Stimulated activated CD8-positive, alpha-beta memory T cell treated with anti-CD3 and anti-CD28 coated beads, Interleukin-2, amount 100 ng/mL, for 48 hours (primary cell): ENCODE data around the gene TNIP3.
"Not testable (repeated sequence)": the region's sequence is repeated elsewhere in the genome, so short reads cannot be mapped to it uniquely, and the experiment has no call there.

ENCODE experiments used
- DNase-seq, 2 donors: peaks; one replicate each; pipeline ENCODE4 v3.0.0-alpha.2; 2020; ENCODE audit warnings: low read depth in 2 of 2

The TNIP3 gene

DNA sequence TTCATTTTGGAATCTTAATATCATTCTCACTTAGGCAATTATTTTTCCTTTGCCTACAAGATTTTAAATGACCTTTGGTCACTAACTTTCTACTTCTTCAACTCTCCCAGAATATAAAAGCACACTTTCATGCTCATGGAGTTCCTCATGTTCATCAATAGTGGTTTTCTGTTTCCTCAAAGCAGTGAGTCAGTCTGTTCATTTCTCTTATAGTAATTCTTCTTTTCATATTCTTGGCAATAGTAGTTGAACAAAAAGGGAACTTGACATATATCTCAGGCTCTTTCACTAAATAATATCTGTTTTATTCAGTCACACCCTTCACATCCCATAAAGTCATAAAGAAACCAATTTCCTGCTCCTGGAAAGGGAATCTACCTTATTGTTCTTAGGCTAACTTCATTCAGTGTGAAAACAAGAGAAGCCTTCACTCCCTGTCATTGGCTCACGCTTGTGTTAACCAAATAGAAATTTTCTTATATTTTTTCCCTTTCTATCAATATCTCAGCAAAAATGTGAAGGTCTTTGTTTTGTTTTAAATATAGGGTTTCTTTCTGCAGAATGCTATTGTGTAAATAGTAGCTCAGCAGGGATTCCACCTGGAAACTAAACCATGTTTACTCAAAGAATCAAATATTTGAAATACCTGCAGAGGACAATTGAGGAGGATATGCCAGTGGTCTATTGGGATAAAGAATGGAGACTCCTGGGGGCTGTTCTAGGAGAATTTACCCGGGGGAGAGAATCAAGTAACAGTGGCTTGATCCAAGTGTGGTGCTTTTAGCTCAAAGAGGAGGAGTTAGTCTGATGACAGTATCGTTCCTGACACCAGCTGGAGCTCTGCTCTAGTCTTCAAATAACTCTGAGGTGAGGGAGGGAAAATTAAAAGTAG is 13.4 kb upstream of the TNIP3 start:
- no peak for DNase-seq

DNA sequence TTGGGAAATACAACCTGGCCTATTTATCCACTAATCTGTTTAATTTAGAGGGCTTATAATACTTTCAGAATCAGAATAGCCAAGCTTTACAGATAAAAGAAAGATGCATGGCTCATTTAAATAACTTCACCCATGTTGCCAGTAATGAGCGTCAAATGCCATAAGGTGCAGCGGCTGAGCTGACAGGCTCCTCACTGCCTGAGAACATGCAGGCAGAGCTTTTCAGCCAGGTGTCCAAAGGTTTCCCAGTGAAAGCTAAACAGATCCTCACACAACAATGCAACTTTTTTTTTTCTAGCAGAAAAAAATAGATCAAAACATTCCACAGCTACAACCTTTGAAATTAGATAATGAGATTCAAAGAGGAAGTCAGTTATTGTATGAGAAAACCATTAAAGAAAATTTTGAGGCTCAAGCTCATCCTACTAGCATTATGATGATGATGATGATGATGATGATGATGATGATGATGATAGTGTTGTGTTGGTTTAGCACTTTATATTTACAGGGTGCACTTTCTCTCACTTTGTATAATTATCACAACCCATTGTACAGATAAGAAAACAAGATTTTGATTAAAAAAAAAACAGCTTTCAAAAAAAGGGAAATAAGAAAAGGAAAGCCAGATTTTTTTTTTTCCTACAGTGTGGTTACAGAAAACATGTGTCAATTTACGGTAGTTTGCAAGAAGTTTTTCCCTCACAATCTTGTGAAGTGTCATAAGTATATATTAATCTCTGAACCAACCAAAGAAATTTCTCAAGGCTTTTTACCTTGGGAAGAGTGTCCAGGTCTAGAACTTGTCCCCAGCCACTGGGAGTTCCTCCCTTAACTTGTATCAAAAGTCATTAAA is 12.2 kb upstream of the TNIP3 start:
- no peak for DNase-seq

DNA sequence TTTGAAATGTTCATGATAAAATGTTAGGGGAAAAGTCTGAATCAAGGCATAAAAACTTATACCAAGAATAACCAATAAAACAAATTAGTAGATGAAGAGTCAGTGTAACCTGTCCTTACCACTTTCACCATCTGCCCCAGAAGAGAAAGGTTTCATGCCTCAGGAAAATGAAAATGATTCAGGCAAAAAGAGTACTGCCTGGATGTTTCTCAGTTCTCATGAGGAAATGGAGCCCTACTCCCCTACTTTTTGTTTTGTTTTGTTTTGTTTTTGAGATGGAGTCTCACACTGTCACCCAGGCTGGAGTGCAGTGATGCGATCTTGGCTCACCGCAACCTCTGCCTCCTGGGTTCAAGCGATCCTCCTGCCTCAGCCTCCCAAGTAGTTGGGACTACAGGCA is 7.4 kb upstream of the TNIP3 start:
- not testable (repeated sequence) for DNase-seq

DNA sequence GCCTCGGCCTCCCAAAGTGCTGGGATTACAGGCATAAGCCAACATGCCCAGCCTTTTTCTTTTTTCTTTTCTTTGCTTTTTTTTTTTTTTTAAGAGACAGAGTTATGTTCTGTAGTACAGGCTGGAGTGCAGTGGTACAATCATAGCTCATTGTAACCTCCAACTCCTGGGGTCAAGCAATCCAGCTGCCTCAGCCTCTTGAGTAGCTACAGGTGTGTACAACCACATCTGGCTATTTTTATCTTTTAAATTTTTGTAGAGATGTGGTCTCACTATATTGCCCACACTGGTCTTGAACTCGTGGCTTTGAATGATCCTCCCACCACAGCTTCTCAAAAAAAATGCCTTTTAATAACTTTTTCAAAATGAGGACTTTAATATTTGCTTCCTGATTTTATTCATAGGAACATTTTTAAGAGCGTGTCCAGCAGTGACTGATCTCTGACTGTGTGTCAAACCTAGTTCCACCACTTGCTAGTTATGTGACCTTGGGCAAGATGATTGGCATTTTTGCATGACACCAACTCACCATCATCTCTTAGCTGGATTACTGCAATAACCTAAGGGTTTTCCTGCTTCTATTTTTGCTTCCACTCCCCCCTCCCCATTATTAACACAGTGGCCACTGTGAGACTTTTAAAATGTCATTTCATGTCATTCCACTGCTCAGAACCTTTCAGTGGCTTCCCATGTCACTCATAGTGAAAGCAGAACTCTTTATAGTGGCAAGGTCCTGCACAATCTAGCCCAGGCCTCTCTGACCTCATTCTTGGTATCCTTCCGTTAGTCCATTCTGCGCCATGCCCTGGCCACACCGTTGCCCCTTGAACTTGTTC is 4.5 kb upstream of the TNIP3 start:
- no peak for DNase-seq

DNA sequence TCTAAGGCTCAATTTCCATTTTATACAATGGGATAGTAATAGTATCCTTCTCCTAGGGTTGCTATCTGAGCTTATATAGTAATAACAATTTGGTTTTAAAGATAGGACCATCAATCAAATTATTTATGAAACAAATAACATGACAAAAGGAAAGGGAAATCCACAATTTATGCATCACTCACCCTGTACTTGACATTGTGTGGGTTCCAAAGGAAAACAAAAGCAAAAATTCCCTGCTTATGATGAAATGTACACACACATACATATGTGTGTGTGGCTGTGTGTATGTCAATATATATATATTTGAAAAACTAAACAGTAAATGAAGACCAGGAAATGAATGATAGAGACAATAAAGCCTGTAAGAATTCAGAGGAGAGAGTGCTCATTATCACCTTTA is 2.9 kb upstream of the TNIP3 start:
- no peak for DNase-seq

DNA sequence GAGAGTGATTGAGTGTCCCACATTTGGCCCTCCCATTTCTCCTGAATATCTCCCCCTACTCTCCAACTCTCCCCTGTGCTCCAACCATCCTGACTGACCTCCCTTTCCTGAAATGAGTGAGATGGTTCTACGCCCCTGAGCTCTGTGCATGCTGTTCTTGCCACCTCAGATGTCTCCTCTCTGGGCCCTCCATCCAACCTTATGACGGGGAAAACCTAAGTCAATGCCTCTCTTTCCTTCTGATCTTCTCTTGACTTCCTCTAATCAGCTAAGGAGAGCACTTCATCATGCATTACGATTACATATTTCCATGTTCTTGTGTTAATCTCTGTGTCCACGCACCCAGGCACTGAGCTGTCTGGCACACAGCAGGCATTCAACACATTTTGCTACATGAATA is 1.1 kb upstream of the TNIP3 start:
- DNase-seq, result no peak

DNA sequence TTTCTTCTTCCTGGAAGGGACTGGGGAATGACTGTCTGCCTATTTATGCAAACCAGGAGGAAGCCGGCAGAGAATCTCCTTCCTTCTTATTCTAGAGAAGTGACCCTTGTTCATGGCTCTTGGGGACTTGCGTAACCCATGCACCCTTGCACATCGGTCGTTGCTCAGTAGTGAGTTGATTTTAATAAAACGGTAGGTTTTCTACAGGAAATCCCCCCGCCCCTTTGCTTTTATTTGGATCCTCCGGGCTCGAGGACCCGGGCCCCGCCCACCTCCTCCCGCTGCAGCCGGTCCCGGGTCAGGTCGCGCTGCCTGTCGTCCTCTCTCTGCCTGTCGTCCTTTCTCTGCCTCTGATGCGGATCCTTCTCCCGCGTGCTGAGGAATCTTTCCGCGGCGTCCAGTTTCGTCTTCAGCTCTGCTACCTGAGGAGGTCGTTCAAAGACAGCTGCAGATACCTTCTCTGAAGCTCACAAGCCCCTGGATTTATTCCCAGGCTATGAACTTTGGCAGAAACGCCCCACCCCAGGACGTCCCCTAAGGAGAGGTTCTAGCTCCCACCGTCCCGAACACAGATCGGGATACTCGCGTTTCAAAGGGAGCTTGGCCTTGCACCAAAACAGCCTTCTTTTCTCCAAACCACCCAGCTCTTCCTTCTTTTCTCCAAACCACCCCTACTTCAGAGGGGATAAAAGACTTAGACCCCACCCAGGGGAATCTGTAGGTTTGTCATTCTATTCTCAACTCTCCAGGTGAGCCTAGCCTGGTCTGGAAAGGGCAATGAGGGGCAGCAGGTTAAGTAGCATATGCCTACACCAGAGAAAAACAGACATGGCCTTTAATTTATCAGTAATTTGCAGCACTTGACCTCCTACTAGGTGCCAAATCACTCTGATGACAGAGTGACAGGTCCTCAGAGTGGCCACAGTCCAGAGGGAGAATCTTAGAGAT is 7.0 kb downstream of the TNIP3 start:
- peak in 1 of 2 donors; percentile 27 for DNase-seq

DNA sequence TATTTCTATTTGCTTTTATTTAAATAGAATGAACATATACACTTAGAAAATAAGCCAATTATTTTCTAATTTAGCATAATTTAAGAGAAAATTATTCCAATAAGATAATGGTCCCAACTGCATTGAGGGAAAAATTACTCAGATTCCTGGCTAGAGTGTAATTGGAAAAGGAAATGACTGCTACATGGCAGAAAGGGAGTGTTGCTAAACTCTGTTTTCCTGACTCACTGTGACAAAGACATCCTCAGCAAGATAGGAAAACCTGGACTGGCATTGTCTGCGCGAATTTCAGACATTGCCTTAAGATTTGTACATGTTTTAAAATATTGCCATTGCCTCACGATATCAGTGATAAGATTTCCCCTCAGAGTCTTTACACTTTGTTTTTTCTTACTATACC is 8.2 kb downstream of the TNIP3 start:
- DNase-seq, result no peak

DNA sequence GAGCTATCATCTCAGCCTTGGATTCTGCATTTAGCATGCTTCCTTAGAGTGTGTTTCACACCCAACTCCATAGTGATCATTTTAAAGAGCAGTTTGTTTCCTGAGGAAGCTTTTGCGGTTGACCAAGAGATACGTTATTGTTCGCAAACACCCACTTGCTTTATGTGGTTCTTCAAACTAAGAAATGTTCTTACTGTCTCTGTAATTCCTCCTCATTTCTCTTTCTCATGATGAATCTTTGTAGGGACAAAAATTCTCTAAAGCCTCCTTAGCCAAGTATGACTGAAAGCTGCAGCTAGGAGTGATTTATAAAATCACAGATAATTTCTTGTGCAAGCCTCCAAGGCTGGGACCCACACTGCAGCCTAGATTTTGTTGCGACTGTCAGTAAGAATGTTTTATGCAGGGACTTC is 10.0 kb downstream of the TNIP3 start:
- no peak for DNase-seq

DNA sequence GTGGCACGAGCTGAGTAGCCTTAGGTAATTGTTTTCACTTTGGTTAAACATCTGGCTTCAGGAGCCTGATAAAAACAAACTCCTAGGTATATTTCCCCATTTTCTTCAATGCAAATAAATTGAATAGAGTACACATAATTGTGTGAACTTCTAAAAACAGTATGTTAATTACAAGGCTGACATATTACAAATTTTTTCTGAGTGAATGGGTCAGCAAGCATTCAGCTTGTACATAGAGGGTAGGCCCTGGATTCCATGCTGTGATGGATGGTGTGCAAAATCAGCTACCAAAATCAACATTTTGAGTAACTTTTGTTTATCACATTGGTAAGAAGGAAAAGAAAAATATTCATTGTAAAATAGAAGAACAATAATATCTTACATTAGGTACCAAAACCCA is 12.2 kb downstream of the TNIP3 start:
- DNase-seq, result no peak

DNA sequence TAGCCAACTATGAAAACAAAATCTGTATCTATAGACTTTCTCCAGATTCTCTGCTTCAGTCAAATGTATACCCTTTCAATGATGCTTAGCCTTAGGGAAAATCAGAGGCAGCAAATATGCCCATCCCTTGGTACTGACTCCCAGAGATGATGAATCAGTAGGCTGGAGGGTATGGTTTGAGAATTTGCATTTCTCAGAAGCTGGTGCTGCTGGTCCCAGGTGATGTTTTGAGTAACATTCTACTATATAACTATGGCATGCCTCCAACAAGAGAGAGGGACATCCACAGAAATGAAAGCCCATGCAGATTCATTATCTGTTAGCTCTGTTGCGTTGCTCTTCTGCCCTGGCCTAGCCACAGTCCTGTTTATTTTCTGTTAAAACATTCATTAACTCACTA is 13.6 kb downstream of the TNIP3 start:
- no peak for DNase-seq

DNA sequence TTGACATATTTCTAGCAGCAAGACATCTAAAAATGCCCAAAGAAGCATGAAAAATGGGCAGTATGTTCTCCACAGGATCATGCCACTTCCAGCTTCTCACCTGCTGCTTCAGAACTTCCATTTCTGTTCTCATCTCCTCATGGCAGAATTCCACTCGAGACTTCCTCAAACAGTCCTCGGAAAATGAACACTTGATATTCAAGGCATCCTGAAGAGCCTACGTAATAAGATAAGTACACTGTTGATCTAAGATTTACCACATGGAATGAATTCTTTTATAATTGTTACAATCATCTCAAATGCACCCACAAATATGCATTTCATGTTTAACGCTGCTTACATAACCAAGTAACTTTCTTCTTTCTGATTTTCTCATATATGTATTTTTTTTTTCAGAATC is 14.1 kb downstream of the TNIP3 start:
- no peak for DNase-seq

DNA sequence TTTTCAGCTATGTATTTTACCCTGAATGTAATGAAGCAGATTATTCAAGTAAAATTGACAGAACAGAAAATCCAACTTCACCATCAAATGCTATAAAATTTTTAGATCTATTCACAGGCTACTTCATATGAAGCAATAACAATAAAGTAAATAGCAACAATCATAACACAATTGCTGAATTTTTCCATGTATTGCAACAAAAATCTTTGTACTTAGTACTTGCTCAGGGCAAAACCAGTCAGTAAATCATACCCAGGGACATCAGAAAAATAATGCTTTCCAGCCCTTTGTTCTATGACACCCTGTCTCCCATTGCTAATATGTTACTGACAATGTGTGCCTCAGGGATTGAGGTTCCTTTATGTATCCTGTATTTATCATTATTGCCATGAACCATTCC is 15.5 kb downstream of the TNIP3 start:
- DNase-seq, result no peak

DNA sequence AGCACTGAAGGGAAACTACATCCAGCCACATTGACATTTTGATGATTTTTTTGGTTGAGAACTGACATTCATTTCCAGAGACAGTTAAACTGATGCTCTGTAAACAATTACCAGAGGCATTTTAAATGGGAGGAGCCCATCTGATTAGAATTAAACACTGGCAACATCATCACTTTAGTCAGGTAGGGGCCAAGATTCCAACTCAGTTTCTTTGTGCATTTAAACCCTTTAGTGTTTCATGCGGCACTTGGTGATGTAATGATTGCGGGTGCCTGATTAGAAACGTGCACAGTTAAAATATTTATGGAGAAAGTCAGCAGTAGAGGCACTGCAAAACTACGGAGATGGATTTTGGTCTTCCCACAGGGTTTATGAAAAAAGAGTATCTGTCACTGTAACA is 16.1 kb downstream of the TNIP3 start:
- DNase-seq, result no peak

DNA sequence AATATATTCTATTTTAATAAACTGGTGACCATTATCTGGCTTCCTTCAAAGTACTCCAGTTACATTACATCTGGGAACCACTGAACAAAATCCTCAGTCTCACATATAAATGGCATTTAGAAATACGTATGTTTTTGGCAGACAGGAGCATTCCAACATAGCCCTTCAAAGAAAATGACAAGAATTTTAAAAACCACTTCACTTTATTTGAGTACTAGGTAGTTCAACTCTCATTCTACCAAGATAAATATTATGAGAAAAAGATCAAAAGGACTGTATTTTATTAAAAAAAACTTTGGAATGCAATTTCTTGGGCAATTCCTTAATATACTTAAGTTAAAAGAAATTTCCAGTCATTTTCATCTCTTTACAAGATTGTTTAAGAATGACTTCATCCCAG is 17.6 kb downstream of the TNIP3 start:
- DNase-seq, result no peak

DNA sequence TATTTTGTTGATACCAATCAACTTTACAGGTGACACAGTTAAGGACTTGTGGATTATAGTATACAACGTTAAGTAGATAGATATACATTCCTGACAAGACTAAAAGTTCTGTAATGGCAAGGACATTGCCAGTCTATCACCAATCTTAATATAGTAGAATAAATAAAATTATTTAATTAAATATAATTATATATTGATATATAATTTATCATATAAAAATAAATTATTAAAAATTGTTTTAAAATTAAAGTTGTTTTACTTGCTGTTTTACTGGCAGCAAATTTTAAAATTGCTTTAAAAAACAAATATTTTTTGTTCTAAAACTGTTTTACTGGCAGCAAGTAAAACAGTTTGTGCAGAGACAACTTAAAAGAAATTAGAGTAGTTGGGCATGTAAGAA is 18.7 kb downstream of the TNIP3 start:
- no peak for DNase-seq

DNA sequence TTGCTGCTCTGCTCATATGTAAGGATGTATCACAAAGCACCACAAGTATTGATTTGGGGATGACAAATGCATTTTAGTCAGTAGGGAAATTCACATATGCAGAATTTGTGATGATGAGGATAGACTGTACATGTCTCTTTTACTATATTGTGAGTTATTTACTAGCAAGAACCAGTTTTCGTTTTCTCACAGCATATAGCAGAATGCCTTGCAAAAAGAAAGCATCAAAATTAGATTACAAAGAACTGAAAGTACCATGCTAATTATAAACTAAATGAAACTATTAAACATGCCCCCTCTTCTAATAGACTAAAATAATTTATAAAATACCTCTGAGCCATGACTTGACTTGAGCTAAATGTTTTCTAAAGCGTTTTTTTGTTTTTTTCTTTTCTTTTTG is 20.1 kb downstream of the TNIP3 start:
- DNase-seq, result no peak

DNA sequence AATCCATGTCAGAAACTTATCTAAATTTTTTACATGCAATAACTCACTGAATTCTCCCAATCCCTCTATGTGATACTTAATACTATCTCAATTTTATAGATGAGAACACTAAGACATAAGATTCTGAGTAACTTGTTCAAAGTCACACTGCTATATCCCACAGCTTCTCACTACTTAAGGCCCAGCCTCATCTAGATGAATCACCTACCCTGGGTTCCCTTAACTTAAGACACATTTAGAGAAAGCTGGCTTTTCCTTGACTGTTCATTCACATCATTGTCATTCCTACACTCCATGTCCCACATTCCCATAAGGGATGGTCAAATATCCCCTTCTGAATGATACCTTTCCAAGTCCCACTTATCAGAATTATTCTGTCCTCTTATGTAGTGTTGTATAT is 21.0 kb downstream of the TNIP3 start:
- no peak for DNase-seq

DNA sequence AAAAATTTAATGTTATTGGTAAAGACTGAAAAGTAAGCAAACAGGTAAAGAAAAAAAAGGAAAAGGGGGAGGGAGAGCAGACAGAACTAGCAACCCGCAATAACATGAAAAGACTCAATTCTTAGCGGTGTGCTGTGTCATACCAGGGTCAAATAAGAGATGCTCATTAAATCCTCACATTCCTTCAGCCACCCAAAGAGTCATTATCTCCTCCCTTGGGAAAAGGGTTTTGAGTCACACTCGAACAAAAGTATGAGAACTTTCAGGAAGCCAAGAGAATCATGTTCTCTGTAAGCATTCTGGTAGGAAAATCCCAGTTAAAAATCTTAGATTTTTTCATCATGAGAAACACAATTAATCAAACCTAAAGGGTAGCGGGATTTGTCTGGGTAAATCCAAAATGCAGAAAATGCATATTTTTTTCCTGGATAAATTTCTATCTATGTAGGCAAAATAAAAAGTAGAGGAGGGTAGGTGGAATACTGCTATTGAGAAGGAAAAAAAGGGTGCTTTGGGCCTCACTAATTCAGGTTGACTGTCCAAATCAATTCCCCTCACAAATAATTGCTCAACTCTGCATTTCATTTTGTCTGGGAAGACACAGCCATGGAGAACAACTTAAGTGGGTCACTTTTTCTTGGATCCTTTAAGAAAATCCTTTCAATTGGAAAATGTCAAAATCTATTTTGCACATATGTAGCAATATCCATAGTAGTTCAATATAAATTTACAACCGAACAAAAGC is 23.2 kb downstream of the TNIP3 start:
- no peak for DNase-seq

DNA sequence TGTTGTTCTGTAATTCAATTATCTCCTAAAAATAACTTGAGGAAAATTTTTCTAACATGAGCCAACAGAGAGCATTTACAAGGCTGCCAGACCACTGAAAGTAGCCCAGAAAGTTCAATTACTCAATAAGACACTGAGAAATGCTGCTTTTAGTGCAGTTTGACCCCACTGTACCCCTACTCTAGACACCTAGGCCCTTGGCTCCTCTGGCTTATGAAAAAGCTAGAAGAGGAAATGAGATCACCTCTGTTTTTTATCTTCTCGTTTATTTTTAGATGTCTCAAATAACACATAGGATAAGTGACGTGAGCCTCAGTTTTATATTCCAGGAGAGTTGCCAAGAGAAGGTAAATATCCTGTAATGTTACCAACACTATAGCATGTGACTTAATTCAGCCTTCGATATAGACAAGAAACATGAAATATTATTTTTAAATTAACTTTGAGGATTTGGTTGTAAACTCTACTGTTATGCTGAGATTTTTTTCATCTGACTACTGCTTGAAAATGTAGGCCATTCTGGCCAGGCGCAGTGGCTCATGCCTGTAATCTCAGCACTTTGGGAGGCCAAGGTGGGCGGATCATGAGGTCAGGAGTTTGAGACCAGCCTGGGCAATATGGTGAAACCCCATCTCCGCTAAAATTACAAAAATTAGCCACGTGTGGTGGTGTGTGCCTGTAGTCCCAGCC is 24.4 kb downstream of the TNIP3 start:
- no peak for DNase-seq
